ENCODE data around the gene TRIM31. TPM values are rescaled to one million over a fixed set of nuclear protein-coding genes. Genes with fewer than 3 reads are reported as not detected.

TRIM31 gene
- total RNA-seq, 1 donor from 2014 or later, result not detected

DNA sequence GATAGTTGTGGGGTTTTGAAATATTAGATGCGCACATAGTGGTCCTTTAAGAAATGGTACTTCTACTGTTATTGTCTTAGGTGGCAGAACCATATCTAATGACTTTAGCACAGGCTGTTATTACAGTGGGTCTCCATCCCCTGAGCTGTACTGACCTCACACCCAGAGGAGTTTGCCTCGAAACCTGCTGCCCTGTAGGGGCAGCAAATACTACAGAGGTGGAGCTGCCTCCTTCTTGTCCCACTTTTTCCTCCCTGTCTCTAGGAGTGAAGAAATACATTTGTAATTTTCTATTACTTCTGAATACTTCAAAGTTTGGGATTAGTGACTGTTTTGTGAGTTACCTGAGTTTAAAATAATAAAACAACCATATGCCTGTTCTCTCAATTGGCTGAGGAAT is 8.2 kb downstream of the TRIM31 start:
- Mint-ChIP-seq H3K27ac (ENCODE audit: unreplicated experiment) (no peak overlapping the region), H3K4me1 (ENCODE audit: low read depth, unreplicated experiment) (peaks cover 7% of the 10 kb centered on the region), H3K27me3 (ENCODE audit: low read depth, unreplicated experiment) (peaks cover 57% of the 10 kb centered on the region), H3K36me3 (ENCODE audit: low read depth, unreplicated experiment) (peaks cover 2% of the 10 kb centered on the region), H3K4me3 (ENCODE audit: unreplicated experiment) (no peak overlapping the region), H3K9me3 (ENCODE audit: unreplicated experiment) (no peaks in the 10 kb centered on the region)
- Histone ChIP-seq H3K27ac (ENCODE audit: low read depth, low read length) (no peak overlapping the region), H4K20me1 (ENCODE audit: insufficient read depth, low read length) (no peaks in the 10 kb centered on the region), H3K9me3 (ENCODE audit: insufficient read depth, low read depth, low read length) (no peaks in the 10 kb centered on the region), H2AFZ (ENCODE audit: low read depth, low read length) (no peak overlapping the region), H3K36me3 (ENCODE audit: insufficient read depth, low read length) (no peaks in the 10 kb centered on the region), H3K27me3 (ENCODE audit: insufficient read depth, low read length) (peaks cover 48% of the 10 kb centered on the region), H3K4me3 (ENCODE audit: insufficient read depth, low read depth, low read length) (no peak overlapping the region), H3K79me2 (ENCODE audit: insufficient read depth, low read length) (no peaks in the 10 kb centered on the region), H3K4me2 (ENCODE audit: low read length) (no peak overlapping the region), H3K9ac (ENCODE audit: low read length) (no peak overlapping the region), H3K4me1 (ENCODE audit: insufficient read depth, low read length) (peaks cover 13% of the 10 kb centered on the region)
- DNase-seq (ENCODE audit: low read depth), result no peak
- TF ChIP-seq EZH2 (IDR thresholded peaks at IDR 0.05; ENCODE audit: insufficient read depth, low read length), result no peak
- TF ChIP-seq, protein P1, sequence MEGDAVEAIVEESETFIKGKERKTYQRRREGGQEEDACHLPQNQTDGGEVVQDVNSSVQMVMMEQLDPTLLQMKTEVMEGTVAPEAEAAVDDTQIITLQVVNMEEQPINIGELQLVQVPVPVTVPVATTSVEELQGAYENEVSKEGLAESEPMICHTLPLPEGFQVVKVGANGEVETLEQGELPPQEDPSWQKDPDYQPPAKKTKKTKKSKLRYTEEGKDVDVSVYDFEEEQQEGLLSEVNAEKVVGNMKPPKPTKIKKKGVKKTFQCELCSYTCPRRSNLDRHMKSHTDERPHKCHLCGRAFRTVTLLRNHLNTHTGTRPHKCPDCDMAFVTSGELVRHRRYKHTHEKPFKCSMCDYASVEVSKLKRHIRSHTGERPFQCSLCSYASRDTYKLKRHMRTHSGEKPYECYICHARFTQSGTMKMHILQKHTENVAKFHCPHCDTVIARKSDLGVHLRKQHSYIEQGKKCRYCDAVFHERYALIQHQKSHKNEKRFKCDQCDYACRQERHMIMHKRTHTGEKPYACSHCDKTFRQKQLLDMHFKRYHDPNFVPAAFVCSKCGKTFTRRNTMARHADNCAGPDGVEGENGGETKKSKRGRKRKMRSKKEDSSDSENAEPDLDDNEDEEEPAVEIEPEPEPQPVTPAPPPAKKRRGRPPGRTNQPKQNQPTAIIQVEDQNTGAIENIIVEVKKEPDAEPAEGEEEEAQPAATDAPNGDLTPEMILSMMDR (IDR thresholded peaks at IDR 0.05; ENCODE audit: insufficient read depth, low read depth, low read length), result no peak
- FAIRE-seq, result no peak

DNA sequence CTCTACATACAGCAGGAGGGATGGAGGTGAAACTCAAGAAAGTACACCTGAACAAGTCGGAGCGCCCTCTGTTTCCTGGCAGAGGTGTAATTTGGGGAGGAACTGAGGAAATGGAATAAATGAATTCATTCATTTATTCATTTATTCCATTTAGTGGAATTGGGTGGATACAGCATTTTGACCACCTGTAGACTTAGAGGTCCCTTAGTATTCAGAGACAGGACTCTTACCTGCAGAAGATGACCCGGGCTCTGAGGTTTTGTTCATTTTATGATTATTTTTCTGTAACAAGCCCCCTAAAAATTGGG is 9.1 kb downstream of the TRIM31 start:
- Mint-ChIP-seq H3K4me3 (ENCODE audit: unreplicated experiment) (peak overlapping the region; percentile 89), H3K4me1 (ENCODE audit: low read depth, unreplicated experiment) (peaks cover 7% of the 10 kb centered on the region), H3K36me3 (ENCODE audit: low read depth, unreplicated experiment) (peaks cover 2% of the 10 kb centered on the region), H3K27ac (ENCODE audit: unreplicated experiment) (no peak overlapping the region), H3K9me3 (ENCODE audit: unreplicated experiment) (no peaks in the 10 kb centered on the region), H3K27me3 (ENCODE audit: low read depth, unreplicated experiment) (peaks cover 61% of the 10 kb centered on the region)
- H3K27ac ChIP-seq (ENCODE audit: low read depth, low read length), result no peak overlapping the region
- DNase-seq (ENCODE audit: low read depth), result no peak
- no peak overlapping the region for H3K4me3 ChIP-seq (ENCODE audit: insufficient read depth, low read depth, low read length)
- H3K4me1 ChIP-seq (ENCODE audit: insufficient read depth, low read length), result peaks cover 13% of the 10 kb centered on the region
- no peak overlapping the region for H3K9ac ChIP-seq (ENCODE audit: low read length)
- peak overlapping the region; percentile 89 for H3K4me2 ChIP-seq (ENCODE audit: low read length)
- H2AFZ ChIP-seq (ENCODE audit: low read depth, low read length), result peak overlapping the region; percentile 83
- no peaks in the 10 kb centered on the region for H3K36me3 ChIP-seq (ENCODE audit: insufficient read depth, low read length)
- H4K20me1 ChIP-seq (ENCODE audit: insufficient read depth, low read length), result no peaks in the 10 kb centered on the region
- H3K79me2 ChIP-seq (ENCODE audit: insufficient read depth, low read length), result no peaks in the 10 kb centered on the region
- TF ChIP-seq, protein P1 (IDR thresholded peaks at IDR 0.05; ENCODE audit: insufficient read depth, low read depth, low read length), result no peak
- TF ChIP-seq EZH2 (IDR thresholded peaks at IDR 0.05; ENCODE audit: insufficient read depth, low read length), result no peak
- H3K9me3 ChIP-seq (ENCODE audit: insufficient read depth, low read depth, low read length), result no peaks in the 10 kb centered on the region
- no peak for FAIRE-seq
- peaks cover 49% of the 10 kb centered on the region for H3K27me3 ChIP-seq (ENCODE audit: insufficient read depth, low read length)

DNA sequence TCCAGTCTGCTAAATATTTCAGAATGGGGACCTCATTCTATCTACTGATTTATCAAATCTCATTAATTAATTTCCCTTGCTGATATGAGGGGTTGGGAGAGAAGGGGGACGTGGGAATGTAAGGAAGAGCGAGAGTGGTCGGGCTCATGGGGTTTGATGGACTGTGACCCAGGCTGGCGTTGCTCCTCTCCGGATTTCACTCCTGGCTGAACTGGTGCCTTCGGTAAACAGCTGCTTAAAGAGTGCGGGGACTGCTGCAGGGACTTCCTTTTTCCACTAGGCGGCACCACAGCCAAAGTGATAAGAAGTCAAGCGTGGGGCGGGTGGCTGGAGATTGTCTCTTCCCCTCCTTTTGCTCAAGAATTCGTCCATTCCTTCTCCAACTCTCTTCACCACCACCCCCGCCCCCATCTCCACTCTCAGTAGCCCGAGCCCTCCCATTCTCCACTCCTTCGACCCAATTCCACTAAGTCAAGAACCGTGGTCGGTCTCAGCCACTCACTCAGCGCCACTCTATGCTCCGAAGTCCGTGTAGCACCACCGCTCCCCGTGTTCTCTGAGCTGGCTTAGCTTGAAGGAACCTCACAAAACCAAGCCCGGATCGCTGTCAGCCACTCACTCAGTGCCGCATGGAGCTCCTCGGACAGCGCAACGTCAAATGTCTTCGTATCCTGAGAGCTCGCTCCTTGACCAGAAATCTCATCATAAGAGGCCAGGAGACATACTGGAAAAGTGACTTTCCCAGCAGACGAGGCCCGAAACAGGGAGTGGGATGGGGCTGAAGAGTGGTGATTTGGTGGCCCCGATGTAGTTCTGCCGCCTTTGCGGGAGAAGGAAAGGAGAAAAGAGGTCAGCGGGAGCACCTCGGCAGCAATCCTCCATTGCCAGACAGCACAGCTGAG is 9.7 kb downstream of the TRIM31 start:
- peaks cover 62% of the 10 kb centered on the region for H3K27me3 Mint-ChIP-seq (ENCODE audit: low read depth, unreplicated experiment)
- Histone ChIP-seq H3K9ac (ENCODE audit: low read length) (peak overlapping the region; percentile 40), H3K4me3 (ENCODE audit: insufficient read depth, low read depth, low read length) (peak overlapping the region; percentile 46), H3K36me3 (ENCODE audit: insufficient read depth, low read length) (no peaks in the 10 kb centered on the region), H3K9me3 (ENCODE audit: insufficient read depth, low read depth, low read length) (no peaks in the 10 kb centered on the region), H2AFZ (ENCODE audit: low read depth, low read length) (peak overlapping the region; percentile 83), H3K27ac (ENCODE audit: low read depth, low read length) (no peak overlapping the region), H4K20me1 (ENCODE audit: insufficient read depth, low read length) (no peaks in the 10 kb centered on the region), H3K27me3 (ENCODE audit: insufficient read depth, low read length) (peaks cover 50% of the 10 kb centered on the region), H3K4me2 (ENCODE audit: low read length) (peak overlapping the region; percentile 89), H3K79me2 (ENCODE audit: insufficient read depth, low read length) (no peaks in the 10 kb centered on the region), H3K4me1 (ENCODE audit: insufficient read depth, low read length) (peaks cover 13% of the 10 kb centered on the region)
- DNase-seq (ENCODE audit: low read depth), result peak; percentile 58
- no peak overlapping the region for H3K27ac Mint-ChIP-seq (ENCODE audit: unreplicated experiment)
- FAIRE-seq, result no peak
- TF ChIP-seq, protein P1 (IDR thresholded peaks at IDR 0.05; ENCODE audit: insufficient read depth, low read depth, low read length), result peak; percentile 85
- TF ChIP-seq EZH2 (IDR thresholded peaks at IDR 0.05; ENCODE audit: insufficient read depth, low read length), result no peak
- H3K36me3 Mint-ChIP-seq (ENCODE audit: low read depth, unreplicated experiment), result peaks cover 2% of the 10 kb centered on the region
- H3K4me1 Mint-ChIP-seq (ENCODE audit: low read depth, unreplicated experiment), result peaks cover 7% of the 10 kb centered on the region
- peak overlapping the region; percentile 89 for H3K4me3 Mint-ChIP-seq (ENCODE audit: unreplicated experiment)
- H3K9me3 Mint-ChIP-seq (ENCODE audit: unreplicated experiment), result no peaks in the 10 kb centered on the region

Data from astrocyte (in vitro differentiated cells and primary cell).